ENCODE results near the gene DYNLL2.

DYNLL2 gene

GRCh38 chr17:58052945-58053715 is 30.1 kb upstream of the DYNLL2 start:
- Histone ChIP-seq H3K36me3 (ENCODE audit: insufficient read depth, low read length) (no peaks in the 10 kb centered on the region), H2AFZ (ENCODE audit: low read length) (no peak overlapping the region), H3K9me3 (ENCODE audit: insufficient read depth, low read depth, low read length) (no peaks in the 10 kb centered on the region), H3K79me2 (ENCODE audit: insufficient read depth, low read length) (no peaks in the 10 kb centered on the region), H3K4me1 (ENCODE audit: insufficient read depth, low read length, poor library complexity, severe bottlenecking) (no peaks in the 10 kb centered on the region), H3K9ac (ENCODE audit: low read depth, low read length, poor library complexity, severe bottlenecking) (no peak overlapping the region), H3K27me3 (ENCODE audit: insufficient read depth, low read length, poor library complexity, severe bottlenecking) (no peaks in the 10 kb centered on the region), H3K4me3 (ENCODE audit: low read length, poor library complexity, severe bottlenecking) (no peak overlapping the region), H3K4me2 (ENCODE audit: low read depth, low read length, poor library complexity, severe bottlenecking) (no peak overlapping the region), H3F3A (ENCODE audit: low read depth) (no peaks in the 10 kb centered on the region), H4K20me1 (ENCODE audit: insufficient read depth, low read length, poor library complexity, severe bottlenecking) (no peaks in the 10 kb centered on the region), H3K9me2 (replicated peaks; ENCODE audit: low read depth, low read length) (no peaks in the 10 kb centered on the region)
- no peak for TF ChIP-seq CTCF (conservative IDR thresholded peaks at IDR 0.05; ENCODE audit: low read length)
- no peak for TF ChIP-seq EZH2phosphoT487 (IDR thresholded peaks at IDR 0.05; ENCODE audit: borderline replicate concordance)

GRCh38 chr17:58054641-58055040 is 28.6 kb upstream of the DYNLL2 start:
- Histone ChIP-seq H3K4me3 (ENCODE audit: low read length, poor library complexity, severe bottlenecking) (no peak overlapping the region), H4K20me1 (ENCODE audit: insufficient read depth, low read length, poor library complexity, severe bottlenecking) (no peaks in the 10 kb centered on the region), H3K9me3 (ENCODE audit: insufficient read depth, low read depth, low read length) (no peaks in the 10 kb centered on the region), H3K4me1 (ENCODE audit: insufficient read depth, low read length, poor library complexity, severe bottlenecking) (no peaks in the 10 kb centered on the region), H3K9me2 (replicated peaks; ENCODE audit: low read depth, low read length) (no peaks in the 10 kb centered on the region), H3K4me2 (ENCODE audit: low read depth, low read length, poor library complexity, severe bottlenecking) (no peak overlapping the region), H3K9ac (ENCODE audit: low read depth, low read length, poor library complexity, severe bottlenecking) (no peak overlapping the region), H3F3A (ENCODE audit: low read depth) (no peaks in the 10 kb centered on the region), H3K27me3 (ENCODE audit: insufficient read depth, low read length, poor library complexity, severe bottlenecking) (no peaks in the 10 kb centered on the region), H3K36me3 (ENCODE audit: insufficient read depth, low read length) (no peaks in the 10 kb centered on the region), H3K79me2 (ENCODE audit: insufficient read depth, low read length) (no peaks in the 10 kb centered on the region), H2AFZ (ENCODE audit: low read length) (no peak overlapping the region)
- TF ChIP-seq CTCF (conservative IDR thresholded peaks at IDR 0.05; ENCODE audit: low read length) (no peak), EZH2phosphoT487 (IDR thresholded peaks at IDR 0.05; ENCODE audit: borderline replicate concordance) (no peak)

- Histone ChIP-seq H3K79me2 (ENCODE audit: insufficient read depth, low read length) (no peaks in the 10 kb centered on the region), H3K4me3 (ENCODE audit: low read length, poor library complexity, severe bottlenecking) (no peak overlapping the region), H3K9me2 (replicated peaks; ENCODE audit: low read depth, low read length) (no peaks in the 10 kb centered on the region), H3F3A (ENCODE audit: low read depth) (no peaks in the 10 kb centered on the region), H2AFZ (ENCODE audit: low read length) (no peak overlapping the region), H3K4me1 (ENCODE audit: insufficient read depth, low read length, poor library complexity, severe bottlenecking) (no peaks in the 10 kb centered on the region), H3K36me3 (ENCODE audit: insufficient read depth, low read length) (no peaks in the 10 kb centered on the region), H3K4me2 (ENCODE audit: low read depth, low read length, poor library complexity, severe bottlenecking) (no peak overlapping the region), H3K9me3 (ENCODE audit: insufficient read depth, low read depth, low read length) (no peaks in the 10 kb centered on the region), H3K9ac (ENCODE audit: low read depth, low read length, poor library complexity, severe bottlenecking) (no peak overlapping the region), H3K27me3 (ENCODE audit: insufficient read depth, low read length, poor library complexity, severe bottlenecking) (no peaks in the 10 kb centered on the region), H4K20me1 (ENCODE audit: insufficient read depth, low read length, poor library complexity, severe bottlenecking) (no peaks in the 10 kb centered on the region)
- TF ChIP-seq EZH2phosphoT487 (IDR thresholded peaks at IDR 0.05; ENCODE audit: borderline replicate concordance) (no peak), CTCF (conservative IDR thresholded peaks at IDR 0.05; ENCODE audit: low read length) (no peak)
Observed at GRCh38 chr17:58056476-58056875, 26.7 kb upstream of the DYNLL2 start.

Measured in Loucy (cell line).